SK-N-SH treated with all-trans-retinoic acid at 6 μM for 48 hours (cell line): Measurements from ENCODE around the gene SKAP2.

Source experiments
- ARNTL ChIP-seq: fragments of 450-650 bp; formaldehyde crosslinking; IDR thresholded peaks from 2 replicates; pipeline ENCODE4 v1.5.0; 2020; ENCODE audit warnings: low read depth, mild to moderate bottlenecking, moderate library complexity, borderline replicate concordance
- ESRRG ChIP-seq: fragments of 250-450 bp; sonication (Bioruptor Pico); IDR thresholded peaks from 2 replicates; pipeline ENCODE4 v1.6.1; 2021; ENCODE audit warnings: mild to moderate bottlenecking
- GLIS3 ChIP-seq: fragments of 250-450 bp; sonication (Bioruptor Pico); IDR thresholded peaks from 2 replicates; pipeline ENCODE4 v1.5.0; 2020; ENCODE audit warnings: mild to moderate bottlenecking, moderate library complexity
- OSR1 ChIP-seq: fragments of 250-450 bp; sonication (Bioruptor Pico); IDR thresholded peaks from 2 replicates; pipeline ENCODE4 v1.8.0; 2022; ENCODE audit warnings: moderate library complexity, mild to moderate bottlenecking, inconsistent platforms
- TCF4 ChIP-seq: fragments of 250-450 bp; sonication (Bioruptor Pico); IDR thresholded peaks from 2 replicates; pipeline ENCODE4 v1.8.0; 2021; ENCODE audit warnings: mild to moderate bottlenecking, moderate library complexity, borderline replicate concordance
- TOX ChIP-seq: fragments of 250-450 bp; sonication (Bioruptor Pico); IDR thresholded peaks from 2 replicates; pipeline ENCODE4 v1.8.0; 2021; ENCODE audit warnings: mild to moderate bottlenecking, moderate library complexity, borderline replicate concordance
- ZC3H10 ChIP-seq: fragments of 250-450 bp; sonication (Bioruptor Pico); IDR thresholded peaks from 2 replicates; pipeline ENCODE4 v1.5.1; 2021; ENCODE audit warnings: mild to moderate bottlenecking, moderate library complexity
- ZFP3 ChIP-seq: fragments of 250-450 bp; sonication (Bioruptor Pico); IDR thresholded peaks from 2 replicates; pipeline ENCODE4 v1.5.0; 2020; ENCODE audit warnings: mild to moderate bottlenecking, moderate library complexity
- ZFP30 ChIP-seq: fragments of 450-650 bp; formaldehyde crosslinking; IDR thresholded peaks from 2 replicates; pipeline ENCODE4 v1.5.0; 2022; ENCODE audit warnings: mild to moderate bottlenecking, moderate library complexity
- ZNF565 ChIP-seq: fragments of 450-650 bp; formaldehyde crosslinking; conservative IDR thresholded peaks from 2 replicates; pipeline ENCODE4 v1.5.0; 2020; ENCODE audit warnings: low read depth, mild to moderate bottlenecking, moderate library complexity
- ZNF70 ChIP-seq: fragments of 450-650 bp; formaldehyde crosslinking; IDR thresholded peaks from 2 replicates; pipeline ENCODE4 v1.5.0; 2020; ENCODE audit warnings: mild to moderate bottlenecking, moderate library complexity
- TF ChIP-seq, protein P1 (sequence below): fragments of 250-450 bp; sonication (Bioruptor Pico); IDR thresholded peaks from 2 replicates; pipeline ENCODE4 v1.8.0; 2020; ENCODE audit warnings: mild to moderate bottlenecking, moderate library complexity, borderline replicate concordance
- TF ChIP-seq, protein P2 (sequence below): fragments of 250-450 bp; sonication (Bioruptor Pico); IDR thresholded peaks from 2 replicates; pipeline ENCODE4 v1.8.0; 2021; ENCODE audit warnings: low read depth, mild to moderate bottlenecking, moderate library complexity, borderline replicate concordance
- TF ChIP-seq, protein P3 (sequence below): fragments of 250-450 bp; sonication (Bioruptor Pico); IDR thresholded peaks from 2 replicates; pipeline ENCODE4 v1.5.0; 2020; ENCODE audit warnings: mild to moderate bottlenecking, moderate library complexity

DNA sequence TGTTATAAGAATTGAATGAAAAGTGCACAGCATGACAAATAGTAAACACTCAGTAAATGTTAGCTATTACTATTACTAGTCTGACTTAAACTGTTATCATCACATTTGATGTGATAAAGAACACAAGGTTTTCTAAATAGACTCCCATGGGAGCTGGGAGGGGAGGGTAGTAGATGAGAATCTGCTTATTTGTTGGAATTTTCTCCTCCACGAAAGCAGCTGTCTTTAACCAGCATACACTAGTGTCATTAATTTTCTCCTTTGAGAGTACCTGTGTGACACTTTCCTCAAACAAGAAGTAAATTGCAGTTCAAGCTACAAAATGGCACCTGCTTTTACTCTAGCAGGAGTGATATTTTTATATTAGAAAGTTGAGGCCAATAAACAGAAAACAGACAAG is 200.1 kb downstream of the SKAP2 start:
- TF ChIP-seq, protein P1, sequence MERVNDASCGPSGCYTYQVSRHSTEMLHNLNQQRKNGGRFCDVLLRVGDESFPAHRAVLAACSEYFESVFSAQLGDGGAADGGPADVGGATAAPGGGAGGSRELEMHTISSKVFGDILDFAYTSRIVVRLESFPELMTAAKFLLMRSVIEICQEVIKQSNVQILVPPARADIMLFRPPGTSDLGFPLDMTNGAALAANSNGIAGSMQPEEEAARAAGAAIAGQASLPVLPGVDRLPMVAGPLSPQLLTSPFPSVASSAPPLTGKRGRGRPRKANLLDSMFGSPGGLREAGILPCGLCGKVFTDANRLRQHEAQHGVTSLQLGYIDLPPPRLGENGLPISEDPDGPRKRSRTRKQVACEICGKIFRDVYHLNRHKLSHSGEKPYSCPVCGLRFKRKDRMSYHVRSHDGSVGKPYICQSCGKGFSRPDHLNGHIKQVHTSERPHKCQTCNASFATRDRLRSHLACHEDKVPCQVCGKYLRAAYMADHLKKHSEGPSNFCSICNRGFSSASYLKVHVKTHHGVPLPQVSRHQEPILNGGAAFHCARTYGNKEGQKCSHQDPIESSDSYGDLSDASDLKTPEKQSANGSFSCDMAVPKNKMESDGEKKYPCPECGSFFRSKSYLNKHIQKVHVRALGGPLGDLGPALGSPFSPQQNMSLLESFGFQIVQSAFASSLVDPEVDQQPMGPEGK (CRISPR knock-in tag), result no peak
- no peak for TF ChIP-seq ZC3H10 (CRISPR knock-in tag)
- TF ChIP-seq, protein P2, sequence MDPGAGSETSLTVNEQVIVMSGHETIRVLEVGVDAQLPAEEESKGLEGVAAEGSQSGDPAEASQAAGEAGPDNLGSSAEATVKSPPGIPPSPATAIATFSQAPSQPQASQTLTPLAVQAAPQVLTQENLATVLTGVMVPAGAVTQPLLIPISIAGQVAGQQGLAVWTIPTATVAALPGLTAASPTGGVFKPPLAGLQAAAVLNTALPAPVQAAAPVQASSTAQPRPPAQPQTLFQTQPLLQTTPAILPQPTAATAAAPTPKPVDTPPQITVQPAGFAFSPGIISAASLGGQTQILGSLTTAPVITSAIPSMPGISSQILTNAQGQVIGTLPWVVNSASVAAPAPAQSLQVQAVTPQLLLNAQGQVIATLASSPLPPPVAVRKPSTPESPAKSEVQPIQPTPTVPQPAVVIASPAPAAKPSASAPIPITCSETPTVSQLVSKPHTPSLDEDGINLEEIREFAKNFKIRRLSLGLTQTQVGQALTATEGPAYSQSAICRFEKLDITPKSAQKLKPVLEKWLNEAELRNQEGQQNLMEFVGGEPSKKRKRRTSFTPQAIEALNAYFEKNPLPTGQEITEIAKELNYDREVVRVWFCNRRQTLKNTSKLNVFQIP (CRISPR knock-in tag), result no peak
- no peak for TF ChIP-seq OSR1 (CRISPR knock-in tag)
- no peak for TF ChIP-seq TOX (CRISPR knock-in tag)
- TF ChIP-seq ZNF70 (CRISPR knock-in tag), result no peak
- no peak for TF ChIP-seq ZNF565
- TF ChIP-seq TCF4, result no peak
- TF ChIP-seq ZFP3 (CRISPR knock-in tag), result no peak
- TF ChIP-seq ESRRG (CRISPR knock-in tag), result no peak
- no peak for TF ChIP-seq GLIS3 (CRISPR knock-in tag)
- TF ChIP-seq, protein P3, sequence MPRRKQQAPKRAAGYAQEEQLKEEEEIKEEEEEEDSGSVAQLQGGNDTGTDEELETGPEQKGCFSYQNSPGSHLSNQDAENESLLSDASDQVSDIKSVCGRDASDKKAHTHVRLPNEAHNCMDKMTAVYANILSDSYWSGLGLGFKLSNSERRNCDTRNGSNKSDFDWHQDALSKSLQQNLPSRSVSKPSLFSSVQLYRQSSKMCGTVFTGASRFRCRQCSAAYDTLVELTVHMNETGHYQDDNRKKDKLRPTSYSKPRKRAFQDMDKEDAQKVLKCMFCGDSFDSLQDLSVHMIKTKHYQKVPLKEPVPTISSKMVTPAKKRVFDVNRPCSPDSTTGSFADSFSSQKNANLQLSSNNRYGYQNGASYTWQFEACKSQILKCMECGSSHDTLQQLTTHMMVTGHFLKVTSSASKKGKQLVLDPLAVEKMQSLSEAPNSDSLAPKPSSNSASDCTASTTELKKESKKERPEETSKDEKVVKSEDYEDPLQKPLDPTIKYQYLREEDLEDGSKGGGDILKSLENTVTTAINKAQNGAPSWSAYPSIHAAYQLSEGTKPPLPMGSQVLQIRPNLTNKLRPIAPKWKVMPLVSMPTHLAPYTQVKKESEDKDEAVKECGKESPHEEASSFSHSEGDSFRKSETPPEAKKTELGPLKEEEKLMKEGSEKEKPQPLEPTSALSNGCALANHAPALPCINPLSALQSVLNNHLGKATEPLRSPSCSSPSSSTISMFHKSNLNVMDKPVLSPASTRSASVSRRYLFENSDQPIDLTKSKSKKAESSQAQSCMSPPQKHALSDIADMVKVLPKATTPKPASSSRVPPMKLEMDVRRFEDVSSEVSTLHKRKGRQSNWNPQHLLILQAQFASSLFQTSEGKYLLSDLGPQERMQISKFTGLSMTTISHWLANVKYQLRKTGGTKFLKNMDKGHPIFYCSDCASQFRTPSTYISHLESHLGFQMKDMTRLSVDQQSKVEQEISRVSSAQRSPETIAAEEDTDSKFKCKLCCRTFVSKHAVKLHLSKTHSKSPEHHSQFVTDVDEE (CRISPR knock-in tag), result no peak
- no peak for TF ChIP-seq ZFP30 (CRISPR knock-in tag)
- no peak for TF ChIP-seq ARNTL (CRISPR knock-in tag)
